T-helper 9 cell (primary cell): ENCODE results near the gene DCAF11.
A peak's percentile ranks its signal among the peaks of the same experiment; 100 is the strongest.
"Not testable (repeated sequence)": the region's sequence is repeated elsewhere in the genome, so short reads cannot be mapped to it uniquely, and the experiment has no call there.

Experiments
- DNase-seq: peaks from one replicate; pipeline ENCODE4 v3.0.0-alpha.2; 2020

DCAF11 gene

DNA sequence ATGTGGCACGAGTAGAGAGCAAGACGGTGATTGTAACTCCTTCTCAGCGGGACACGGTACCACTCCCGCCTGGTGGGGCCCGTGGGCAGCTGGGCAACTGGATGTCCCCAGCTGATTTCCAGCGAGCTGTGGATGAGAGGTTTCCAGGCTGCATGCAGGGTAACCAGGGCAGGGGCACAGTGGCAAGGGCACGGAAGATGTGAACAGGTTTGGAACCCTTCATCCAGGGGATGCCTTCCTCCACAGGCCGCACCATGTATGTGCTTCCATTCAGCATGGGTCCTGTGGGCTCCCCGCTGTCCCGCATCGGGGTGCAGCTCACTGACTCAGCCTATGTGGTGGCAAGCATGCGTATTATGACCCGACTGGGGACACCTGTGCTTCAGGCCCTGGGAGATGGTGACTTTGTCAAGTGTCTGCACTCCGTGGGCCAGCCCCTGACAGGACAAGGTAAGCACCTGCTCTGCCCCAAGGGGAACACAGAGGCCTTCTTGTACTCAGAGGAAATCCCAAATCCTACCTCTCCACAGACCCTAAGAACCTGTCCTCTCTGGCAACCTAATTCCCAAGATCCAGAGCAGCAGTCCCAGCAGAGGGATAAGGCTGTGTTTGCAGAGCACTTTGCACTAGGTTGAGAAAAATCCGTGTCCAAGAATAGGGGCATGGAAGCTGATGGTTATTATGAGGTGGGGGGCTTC, 16.2 kb upstream of the DCAF11 start:
- DNase-seq: no peak

DNA sequence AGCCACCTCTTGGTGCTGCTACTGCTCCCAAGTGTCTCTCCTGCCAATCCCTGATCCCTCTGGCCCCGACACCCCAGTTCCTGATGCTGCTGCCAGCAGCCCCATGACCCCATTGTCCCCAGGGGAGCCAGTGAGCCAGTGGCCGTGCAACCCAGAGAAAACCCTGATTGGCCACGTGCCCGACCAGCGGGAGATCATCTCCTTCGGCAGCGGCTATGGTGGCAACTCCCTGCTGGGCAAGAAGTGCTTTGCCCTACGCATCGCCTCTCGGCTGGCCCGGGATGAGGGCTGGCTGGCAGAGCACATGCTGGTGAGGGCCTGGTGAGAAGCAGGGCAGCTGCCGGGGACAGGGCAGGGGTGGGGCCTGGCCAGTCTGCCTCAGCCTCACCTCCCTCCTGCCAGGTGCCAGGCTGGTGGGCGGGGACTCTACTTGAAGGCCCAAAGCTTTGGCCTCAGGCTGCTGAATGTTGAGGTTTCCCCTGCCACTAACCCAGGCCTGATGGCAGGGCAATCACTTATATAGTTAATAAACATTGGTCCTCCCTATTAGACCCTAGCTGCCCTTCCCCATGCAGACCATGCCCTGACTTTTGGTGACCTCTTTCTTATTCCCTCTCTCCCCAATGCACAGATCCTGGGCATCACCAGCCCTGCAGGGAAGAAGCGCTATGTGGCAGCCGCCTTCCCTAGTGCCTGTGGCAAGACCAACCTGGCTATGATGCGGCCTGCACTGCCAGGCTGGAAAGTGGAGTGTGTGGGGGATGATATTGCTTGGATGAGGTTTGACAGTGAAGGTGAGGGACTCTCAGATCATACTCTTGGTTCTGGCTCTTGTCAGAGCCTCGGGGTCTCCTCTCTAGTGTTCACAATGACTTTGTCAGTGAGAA, 15.4 kb upstream of the DCAF11 start:
- DNase-seq: no peak

DNA sequence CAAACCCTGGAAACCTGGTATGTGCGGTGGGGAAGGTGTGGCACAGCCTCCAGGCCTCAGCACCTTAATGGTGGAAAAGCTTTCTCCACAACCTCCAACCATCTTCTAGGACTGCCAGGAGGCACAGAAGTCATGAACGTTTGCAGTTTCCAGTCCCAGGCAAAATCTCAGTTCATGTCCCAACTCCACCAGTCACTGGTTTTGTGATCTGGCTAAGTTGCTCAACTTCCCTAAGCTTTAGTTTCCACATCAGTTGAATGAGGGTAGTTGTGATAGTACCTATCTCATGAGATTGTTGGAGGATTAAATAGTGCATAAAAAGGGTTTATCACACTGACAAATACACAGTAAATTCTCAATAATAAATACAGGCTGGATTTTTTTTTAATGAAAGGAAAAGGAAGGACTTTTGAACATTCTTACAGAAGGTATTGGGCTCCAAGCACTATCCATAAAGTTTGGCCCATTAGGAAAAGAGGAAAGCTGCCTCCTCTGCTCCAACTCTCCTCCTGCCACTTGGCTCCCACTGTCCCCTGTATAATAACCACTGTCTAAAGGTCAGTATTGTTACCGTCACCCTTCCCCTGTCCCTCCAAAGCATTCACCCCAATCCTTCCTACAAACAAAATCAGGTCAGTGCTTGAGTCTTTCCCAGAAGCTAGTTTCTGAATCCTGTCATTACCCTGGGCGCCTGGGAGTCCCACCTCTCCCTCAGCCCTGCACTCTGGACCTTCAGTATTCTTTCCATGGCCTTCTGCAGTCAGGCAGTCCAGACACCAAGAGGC, 14.2 kb upstream of the DCAF11 start:
- no peak for DNase-seq

DNA sequence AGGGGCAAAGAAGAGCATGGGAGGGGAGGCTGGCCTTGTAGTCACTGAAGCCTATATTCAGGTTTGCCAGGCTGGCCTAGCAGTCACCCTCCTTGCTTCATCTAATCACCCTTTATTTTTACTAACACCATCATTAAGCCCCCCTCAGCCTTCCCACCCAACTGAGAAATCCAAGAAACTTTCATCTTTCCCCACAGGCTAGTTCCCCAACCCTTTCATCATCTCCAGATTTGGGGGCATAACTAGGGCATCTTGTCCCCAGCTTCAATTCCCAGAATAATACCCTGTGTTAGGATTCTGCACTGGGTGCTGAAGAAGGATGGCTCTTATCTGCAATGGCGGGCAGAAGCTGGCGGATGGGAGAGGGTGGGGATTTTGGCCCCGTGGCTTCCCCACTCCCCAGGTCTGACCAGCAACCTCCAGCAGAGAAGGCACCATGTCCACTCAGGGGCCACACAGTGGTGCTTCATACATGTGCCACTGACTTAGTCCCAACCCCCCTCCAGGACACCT, 13.5 kb upstream of the DCAF11 start:
- DNase-seq: no peak

DNA sequence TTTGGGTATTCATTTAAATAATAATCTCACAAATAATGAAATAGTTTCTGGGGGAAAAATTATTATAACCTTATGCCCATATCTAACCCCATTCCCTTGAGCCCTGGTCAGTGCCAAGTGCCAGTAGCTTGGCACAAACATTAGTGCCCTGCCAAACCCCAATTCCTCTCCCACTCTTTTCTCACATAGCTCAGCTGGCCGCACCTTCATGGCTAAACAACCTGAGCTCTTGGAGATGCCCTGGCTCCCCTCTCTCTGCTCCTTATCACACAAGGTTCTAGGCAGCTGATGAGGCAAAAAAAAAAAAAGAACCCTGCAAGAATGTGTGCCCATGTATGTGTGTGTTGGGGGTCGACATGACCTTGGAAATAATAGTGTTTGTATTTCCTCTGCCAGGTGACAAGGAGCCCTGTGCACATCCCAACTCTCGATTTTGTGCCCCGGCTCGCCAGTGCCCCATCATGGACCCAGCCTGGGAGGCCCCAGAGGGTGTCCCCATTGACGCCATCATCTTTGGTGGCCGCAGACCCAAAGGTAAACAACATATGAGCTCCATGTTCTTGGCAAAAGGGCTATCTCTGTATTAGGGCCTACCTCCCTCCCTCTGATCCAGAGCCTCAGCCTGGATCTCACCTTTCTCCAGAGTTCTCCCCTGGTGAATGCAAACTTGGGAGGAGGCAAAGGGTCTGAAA, 12.1 kb upstream of the DCAF11 start:
- DNase-seq: no peak

DNA sequence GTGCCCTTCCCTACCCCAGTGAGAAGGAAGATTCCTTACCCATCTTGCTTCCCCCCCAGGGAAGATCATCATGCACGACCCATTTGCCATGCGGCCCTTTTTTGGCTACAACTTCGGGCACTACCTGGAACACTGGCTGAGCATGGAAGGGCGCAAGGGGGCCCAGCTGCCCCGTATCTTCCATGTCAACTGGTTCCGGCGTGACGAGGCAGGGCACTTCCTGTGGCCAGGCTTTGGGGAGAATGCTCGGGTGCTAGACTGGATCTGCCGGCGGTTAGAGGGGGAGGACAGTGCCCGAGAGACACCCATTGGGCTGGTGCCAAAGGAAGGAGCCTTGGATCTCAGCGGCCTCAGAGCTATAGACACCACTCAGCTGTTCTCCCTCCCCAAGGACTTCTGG, 11.1 kb upstream of the DCAF11 start:
- no peak for DNase-seq

DNA sequence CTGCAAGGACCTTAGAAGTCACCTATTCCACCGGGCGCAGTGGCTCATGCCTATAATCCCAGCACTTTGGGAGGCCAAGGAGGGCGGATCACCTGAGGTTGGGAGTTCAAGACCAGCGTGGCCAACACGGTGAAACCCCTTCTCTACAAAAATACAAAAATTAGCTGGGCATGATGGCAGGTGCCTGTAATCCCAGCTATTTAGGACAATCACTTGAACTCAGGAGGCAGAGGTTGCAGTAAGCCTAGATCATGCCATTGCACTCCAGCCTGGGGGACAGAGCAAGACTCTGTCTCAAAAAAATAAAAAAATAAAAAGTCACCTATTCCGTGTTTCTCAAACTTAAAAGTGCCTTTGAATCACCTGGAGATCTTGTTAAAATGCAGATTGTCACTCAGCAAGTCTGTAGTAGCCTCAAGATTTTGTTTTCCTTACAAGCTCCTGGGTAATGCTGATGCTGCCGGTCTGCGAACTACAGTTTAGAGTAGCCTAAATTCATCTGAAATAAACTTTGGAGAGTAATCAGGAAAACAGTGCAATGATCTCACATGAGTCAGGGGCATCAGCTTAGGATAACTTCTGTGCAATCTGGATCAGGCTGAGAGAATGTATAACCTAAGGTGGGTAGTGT, 8.9 kb upstream of the DCAF11 start:
- DNase-seq: not testable (repeated sequence)

DNA sequence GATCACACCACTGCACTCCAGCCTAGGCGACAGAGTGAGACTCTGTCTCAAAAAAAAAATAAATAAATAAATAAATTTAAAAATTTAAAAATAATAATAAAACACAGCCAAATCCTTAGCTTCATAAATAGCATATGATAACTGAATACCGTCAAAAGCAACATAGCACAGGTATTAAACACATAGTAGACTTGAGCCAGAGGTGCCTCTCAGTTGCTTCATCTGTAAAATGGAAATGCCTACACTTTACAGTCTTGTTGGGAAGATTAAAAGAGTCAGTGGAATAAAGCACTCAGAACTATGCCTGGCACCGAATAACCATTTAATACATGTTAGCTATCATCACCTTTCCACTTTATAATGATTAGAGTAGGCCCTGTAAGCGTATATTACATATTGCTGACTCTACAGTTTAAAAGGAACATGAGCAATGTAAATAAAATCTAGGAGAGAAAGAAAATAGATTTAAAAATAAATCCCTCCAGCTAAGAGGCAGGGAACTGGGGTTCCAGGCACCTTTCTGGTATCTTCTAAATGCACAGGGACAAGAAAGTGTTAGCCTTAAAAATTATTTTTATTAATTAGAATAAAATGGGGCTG, 7.8 kb upstream of the DCAF11 start:
- no peak for DNase-seq

DNA sequence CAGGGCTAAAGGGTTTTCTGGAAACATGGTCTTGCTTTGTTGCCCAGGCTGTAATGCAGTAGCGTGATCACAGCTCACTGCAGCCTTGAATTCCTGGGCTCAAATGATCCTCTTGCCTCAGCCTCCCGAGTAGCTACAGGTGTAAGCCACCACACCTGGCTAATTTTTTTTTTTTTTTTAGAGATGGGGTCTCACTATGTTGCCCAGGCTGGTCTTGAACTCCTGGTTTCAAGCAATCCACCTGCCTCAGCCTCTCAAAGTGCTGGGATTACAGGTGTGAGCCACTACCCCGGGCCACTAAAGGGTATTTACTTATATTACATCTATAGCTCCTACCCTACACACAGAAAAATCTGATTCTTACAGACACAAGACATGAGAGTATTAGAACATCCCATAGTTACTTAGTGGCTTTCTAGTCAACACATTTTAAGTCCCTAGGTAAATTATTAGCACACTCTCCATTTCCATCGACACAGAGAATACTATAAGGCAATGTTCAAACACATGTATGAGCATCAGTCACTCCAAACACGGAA, 6.2 kb upstream of the DCAF11 start:
- no peak for DNase-seq

DNA sequence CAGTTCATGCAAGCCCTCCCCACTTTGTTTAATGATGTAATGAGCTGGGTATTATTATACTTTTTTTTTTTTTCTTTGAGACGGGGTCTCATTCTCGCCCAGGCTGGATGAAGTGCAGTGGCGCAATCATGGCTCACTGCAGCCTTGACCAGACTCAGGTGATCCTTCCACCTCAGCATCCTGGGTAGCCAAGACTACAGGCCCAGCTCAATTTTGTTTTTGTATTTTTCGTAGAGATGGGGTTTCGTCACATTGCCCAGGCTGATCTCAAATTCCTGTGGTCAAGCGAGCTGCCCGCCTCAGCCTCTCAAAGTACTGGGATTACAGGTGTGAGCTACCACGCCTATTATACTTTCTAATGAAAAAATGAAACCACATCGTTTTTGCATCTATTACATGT, 4.5 kb upstream of the DCAF11 start:
- no peak for DNase-seq

DNA sequence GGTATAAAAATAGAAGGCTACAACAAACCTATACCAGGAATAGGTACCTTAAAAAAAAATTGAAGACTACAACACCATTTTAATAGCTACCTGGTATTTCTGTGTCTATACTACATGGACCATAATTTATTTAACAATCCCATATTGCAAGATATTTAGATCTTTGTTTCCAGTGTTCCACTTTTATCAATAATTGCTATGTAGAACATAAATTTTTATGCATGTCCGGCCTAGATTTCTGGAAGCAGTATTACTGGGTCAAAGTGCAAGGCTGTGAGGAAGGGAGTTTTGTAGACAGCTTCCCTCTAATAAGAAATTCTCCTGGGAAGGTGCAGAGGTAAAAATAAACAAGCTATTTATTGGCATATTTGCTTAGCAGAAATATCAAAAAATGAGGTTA, 4.1 kb upstream of the DCAF11 start:
- no peak for DNase-seq

DNA sequence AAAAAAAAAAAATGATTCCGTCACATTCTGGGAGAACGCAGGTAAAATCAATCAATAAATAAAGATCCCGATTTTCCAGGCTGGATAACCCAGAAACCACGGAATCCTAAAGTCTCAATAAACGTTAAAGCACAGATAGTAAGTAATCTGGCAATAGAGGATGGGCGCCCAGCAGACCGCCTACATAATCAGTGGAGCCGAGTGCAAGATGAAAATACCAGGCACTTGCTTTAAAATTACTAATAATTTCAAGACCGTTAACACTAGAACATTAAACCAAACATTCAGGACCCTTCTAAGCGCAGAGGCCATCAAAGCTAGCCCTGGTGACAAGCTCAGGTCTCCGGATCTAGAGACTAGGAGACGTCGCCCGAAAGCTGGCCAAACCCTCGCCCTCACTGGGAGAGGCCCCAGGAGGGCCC, 1.2 kb upstream of the DCAF11 start:
- DNase-seq: no peak

DNA sequence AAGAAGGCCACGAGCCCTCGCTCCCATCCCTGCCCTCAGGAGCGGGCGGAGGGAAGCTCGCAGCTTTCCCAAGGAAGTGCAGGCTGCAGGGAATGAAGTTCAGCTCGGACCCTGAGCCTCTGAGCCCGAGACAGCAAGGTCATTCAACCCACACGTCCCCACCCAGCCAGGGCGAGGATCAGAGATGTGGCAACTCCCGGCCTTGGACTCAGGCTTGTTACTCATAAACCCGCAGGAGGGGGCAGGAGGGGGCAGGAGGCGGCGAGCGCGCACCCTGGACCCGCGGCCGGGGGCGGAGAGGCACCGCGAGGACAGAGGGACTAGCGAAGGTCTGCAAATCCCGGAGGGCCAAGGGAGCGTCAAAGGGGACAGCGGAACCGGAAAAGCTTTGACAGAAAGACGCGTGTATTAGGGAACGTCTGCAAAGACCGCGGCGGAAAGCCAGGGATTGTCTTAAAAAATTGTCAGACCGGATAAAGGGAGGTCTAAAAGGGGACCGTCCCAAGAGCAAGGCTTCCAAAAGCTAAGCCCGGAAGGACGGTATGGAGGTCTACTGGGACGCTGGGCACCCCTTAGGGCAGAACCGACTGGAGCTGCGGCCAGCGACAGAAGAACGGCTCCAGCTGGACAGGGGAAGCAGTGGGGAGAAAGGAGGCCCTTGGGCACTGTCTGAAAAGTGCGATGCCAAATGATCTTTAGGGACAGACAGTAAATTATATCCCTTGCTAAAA, 611 bp upstream of the DCAF11 start:
- peak; percentile 64 for DNase-seq

DNA sequence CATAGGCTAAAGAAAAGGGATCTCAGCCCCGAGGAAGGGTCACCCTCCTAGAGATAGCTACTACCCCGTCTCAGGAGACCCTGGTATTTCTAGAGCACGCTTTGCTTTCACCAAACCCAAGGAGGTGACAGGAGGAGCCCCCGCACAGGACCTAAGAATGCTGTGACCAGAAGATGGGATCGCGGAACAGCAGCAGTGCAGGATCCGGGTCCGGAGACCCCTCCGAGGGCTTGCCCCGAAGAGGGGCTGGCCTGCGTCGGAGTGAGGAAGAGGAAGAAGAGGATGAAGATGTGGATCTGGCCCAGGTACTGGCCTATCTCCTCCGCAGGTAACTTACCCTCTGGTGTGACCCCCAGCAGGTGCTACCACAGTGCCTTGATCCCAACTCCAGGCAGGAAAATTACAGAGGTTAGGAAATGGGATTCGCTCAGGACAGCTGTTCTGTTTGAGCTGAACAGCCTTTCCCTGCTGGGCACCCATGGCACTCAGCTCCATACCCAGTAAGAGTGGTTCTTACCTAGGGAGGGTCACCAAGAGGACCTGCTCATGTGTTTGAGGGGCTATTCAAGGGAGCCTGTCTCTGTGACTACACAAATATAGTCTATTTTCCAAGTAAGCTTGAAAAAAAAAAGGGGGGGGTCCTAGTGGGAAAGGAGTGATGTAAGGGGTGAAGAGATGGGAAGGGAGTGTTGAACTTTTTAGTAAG, 998 bp downstream of the DCAF11 start:
- no peak for DNase-seq

DNA sequence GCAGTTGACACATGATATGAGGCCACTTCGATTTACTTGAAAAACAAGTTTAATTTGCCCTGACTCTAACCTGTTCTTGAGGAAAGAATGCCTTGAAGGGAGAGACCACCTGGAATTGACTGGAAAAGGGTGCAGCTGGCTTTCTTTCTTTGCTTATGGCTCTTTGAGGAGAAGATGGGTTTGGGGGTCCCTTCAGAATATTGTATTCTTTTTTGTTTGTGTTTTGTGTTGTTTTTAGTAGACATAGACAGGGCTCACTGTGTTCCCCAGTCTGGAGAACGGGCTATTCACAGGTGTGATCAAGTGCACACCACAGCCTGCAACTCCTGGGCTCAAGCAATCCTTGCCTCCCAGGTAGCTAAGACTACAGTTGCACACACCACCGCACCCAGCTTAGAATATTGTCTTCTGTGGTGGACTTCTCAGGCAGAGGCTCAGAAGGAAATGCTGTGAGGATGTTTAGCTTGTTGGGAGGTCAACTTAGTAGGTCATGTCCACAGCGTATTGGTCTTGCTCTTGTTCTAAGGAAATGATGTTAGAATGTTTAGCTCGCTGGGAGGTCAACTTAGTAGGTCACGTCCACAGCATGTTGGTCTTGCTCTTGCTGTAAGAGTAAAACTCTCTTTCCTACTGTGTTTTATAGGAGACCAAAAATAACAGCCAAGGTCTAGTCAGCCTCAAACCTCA, 1.7 kb downstream of the DCAF11 start:
- no peak for DNase-seq

DNA sequence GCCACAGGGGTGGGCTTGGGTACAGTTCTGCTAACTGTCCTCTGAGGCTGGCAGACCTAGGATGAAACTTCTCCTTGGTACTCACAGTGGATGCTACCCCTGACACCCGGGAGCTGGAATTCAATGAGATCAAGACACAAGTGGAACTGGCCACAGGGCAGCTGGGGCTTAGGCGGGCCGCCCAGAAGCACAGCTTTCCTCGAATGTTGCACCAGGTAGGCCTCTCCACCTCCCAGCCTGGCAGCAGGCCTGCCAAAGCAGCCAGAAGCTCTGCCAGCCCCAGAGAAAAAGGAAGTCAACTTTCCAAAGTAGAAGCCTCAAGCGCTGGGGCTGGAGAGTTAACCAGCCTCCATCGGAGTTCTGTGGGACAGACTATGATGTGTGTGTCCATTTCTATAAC, 2.6 kb downstream of the DCAF11 start:
- DNase-seq: no peak

DNA sequence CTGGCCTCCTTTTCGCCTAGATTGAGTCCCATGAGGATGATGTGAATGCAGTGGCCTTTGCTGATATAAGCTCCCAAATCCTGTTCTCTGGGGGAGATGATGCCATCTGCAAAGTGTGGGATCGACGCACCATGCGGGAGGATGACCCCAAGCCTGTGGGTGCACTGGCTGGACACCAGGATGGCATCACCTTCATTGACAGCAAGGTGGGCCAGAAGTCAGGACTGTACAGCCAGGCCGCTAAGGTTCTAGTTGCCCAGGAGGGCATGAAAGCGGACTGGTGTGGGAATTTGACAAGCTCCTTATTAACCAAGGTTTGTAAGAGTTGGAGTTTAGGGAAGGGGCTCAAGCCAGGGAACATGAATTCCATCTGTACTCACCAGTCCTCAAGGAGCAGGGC, 5.1 kb downstream of the DCAF11 start:
- no peak for DNase-seq

DNA sequence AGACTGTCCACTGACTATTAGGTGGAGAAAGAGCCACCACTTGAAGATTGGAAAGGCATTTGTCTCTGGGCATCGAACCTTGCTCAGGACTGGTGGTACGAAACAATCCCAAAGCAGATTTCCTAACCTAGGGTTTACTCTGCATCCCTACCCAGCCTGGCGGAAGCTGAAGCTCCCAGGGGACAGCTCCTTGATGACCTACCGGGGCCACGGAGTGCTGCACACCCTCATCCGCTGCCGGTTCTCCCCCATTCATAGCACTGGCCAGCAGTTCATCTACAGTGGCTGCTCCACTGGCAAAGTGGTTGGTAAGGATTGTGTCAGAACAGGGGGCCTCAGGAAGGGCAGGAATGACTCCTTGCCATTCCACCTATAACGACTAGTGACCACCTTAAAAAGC, 6.6 kb downstream of the DCAF11 start:
- DNase-seq: no peak

DNA sequence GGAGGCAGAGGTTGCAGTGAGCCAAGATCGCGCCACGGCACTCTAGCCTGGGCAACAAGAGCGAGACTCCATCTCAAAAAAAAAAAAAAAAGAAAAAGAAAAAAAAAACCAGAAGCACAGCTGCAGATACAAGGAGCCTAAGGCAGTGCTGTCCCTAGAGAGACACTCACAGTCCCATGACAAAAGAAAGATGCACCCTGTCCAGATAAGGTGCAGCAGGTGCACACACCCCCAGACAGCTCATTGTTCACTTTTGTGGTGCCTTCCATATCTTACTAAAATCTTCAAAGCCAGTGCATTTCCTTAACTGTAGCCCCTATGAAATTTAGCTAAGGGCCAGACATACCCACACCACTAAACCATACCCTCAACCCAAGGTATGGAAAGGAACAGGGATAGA, 7.8 kb downstream of the DCAF11 start:
- DNase-seq: no peak
